Esophagus mucosa (tissue), 1 donor: ENCODE results near the gene CELF5. TPM values are rescaled to one million over a fixed set of nuclear protein-coding genes. Genes with fewer than 3 reads are reported as not detected.
"Not testable (repeated sequence)": the region's sequence is repeated elsewhere in the genome, so short reads cannot be mapped to it uniquely, and the experiment has no call there.

Experiments
- ATAC-seq: fragments of 200-7000 bp; cut with Tn5 transposase; one replicate; pipeline ENCODE4 v1.9.1; 2020
- total RNA-seq: library from RNA; stranded (reverse); gene quantifications from one replicate; pipeline ENCODE4 v1.2.4, GENCODE V29; 2023
- donor health status: DM: yes; HTN: yes; CAD: no.

The CELF5 gene
- total RNA-seq, 1 donor from 2014 or later: not detected

DNA sequence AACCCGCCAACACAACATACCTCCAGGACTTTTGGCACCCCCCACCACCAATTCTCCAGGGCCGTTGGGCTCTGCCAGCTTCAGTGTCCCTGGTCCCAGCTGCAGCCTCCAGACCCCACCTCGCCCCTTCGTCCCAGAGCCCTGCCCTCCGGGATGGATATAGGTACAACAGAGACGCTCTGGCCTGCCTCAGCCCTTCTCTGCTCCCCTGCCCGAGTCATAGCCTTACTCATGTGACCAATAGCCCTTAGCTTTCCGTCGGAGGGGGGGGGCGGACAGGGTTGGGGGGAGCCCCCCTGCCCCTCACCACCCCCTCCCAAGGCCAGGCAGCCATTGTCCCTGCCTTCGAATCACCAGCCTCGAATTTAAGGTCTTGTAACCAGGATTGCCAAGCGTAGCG is 71.1 kb downstream of the CELF5 start:
- ATAC-seq: no peak

DNA sequence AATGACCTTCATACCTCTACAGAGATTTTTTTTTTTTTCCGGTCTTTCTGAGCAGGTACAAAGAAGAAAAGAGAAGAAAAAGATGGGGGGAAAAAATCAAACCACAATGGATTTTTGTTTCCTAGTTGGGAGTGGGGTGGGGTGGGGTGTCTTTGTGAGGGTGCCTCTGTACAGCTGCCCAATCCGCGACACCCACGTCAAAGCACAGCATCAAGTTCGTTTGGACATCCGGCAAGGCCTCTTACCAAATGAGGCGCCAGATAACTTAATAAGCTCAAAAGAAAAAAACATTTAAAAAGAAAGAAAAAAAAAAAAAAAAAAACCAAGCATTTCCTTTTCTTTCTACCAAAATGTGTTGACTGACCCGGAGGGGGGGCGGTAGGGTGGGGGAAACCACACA is 71.6 kb downstream of the CELF5 start:
- ATAC-seq: no peak

DNA sequence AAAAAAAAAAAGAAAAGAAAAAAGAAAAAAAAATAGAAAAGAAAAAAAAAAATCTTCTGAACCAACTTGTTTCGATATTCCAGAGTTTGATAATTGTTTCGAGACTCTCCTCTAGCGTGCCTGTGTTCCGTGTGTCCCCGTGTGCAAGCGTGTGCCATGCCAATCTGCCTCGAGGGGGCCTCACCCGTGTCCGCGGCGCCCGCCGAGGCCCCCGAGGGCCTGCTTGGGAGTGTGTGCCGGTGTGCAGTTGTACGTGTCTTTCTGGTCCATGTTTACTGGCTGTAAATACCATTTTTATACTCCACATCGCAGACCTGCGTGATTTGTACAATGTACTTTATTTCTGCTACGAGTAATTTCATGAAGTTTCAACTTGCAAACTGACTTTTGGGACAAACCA is 72.0 kb downstream of the CELF5 start:
- no peak for ATAC-seq

DNA sequence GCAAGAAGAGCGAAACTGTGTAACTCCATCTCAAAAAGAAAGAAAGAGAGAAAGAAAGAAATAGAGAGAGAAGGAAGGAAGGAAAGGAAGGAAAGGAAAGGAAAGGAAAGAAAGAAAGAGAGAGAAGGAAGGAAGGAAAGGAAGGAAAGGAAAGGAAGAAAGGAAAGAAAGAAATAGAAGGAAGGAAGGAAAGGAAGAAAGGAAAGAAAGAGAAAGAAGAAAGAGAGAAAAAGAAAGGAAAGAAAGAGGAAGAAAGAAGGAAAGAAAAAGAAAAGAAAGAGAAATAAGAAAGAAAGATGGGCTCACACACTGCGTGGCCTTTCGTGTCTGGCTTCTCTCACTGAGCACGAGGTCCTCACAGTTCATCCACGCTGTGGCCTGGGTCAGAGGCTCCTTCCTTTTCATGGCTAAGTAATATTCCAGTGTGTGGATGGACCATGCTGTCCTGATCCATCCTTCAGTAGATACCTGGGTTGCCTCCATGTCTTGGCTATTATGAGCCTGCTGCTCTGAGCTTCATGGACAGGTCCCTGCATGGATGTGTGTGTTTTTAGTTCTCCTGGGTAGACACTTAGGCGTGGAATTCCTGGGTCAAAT is 74.5 kb downstream of the CELF5 start:
- no peak for ATAC-seq

DNA sequence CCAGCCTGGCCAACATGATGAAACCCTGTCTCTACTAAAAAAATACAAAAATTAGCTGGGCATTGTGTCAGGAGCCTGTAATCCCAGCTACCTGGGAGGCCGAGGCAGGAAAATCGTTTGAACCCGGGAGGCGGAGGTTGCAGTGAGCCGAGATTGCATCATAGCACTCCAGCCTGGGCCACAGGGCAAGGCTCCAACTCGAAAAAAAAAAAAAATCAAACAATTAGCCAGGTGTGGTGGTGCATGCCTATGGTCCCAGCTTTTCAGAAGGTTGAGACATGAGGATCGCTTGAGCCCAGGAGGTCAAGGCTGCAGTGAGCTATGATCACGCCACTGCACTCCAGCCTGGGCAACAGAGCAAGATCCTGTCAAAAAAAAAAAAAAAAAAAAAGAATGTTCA is 76.1 kb downstream of the CELF5 start:
- not testable (repeated sequence) for ATAC-seq

DNA sequence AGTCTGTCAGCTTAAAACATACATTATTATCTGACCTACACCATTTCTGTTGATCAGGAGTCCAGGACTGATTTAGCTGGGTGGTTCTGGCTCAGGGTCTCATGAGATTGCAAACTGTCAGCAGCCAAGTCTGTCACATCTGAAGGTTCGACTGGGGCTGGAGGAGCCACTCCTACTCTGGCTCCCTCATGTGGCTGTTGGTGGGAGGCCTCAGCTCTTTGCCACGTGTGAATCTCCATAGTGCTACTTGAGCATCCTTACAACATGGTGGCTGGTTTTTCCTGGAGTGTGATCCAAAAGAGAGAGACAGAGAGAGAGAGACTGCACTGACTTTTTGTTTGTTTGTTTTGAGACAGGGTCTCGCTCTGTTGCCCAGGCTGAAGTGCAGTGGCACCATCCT is 78.3 kb downstream of the CELF5 start:
- ATAC-seq: no peak

DNA sequence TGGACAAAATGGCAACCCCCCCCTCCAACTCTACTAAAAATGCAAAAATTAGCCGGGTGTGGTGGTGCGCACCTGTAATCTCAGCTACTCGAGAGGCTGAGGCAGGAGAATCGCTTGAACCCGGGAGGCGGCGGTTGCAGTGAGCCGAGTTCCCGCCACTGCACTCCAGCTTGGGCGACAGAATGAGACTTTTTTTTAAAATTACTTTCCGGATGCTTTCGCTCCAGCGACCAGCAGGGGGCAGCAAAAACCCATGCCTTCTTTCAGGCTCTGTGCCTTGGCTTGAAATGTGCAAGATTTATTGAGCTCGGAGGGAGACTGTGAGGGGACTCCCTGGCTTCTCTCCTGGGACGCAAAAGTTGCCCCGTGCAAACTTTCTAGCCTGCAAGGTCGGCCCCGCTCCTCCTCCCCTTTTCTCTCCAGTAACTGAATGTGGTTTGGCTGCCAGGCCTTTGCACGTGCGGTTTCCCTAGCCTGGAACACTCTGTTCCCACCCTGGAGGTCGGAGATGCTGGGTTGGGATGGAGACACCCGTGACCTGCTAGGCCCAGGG is 80.5 kb downstream of the CELF5 start:
- peak; percentile 52 for ATAC-seq

DNA sequence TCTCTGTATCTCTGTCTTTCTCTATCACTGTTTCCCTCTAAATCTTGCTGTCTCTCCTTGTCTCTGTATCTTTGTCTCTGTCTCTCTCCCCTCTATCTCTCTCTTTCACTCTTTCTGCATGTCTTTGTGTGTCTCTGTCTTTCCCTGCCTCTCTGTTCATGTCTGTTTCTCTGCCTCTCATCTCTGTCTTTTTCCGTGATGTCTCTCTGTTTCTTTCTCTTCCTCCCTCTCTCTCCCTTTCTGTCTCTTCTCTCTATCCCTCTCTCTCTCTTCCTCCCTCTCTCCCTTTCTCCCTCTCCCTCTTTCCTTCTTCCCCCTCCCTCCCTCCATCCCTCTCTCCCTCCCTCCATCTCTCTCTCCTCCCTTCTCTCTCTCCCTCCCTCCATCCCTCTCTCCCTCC is 85.3 kb downstream of the CELF5 start:
- ATAC-seq: no peak

DNA sequence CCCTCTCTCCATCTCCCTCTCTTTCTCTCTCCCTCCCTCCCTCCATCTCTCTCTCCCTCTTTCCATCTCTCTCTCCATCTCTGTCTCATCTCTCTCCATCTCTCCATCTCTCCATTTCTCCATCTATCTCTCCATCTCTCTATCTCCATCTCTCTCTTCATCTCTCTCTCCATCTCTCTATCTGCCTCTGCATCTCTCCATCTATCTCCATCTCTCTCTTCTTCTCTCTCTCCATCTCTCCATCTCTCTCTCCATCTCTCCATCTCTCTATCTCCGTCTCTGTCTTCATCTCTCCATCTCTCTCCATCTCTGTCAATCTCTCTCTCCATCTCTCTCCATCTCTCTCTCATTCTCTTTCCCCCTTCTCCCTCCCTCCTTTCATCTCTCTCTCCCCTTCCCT is 85.8 kb downstream of the CELF5 start:
- no peak for ATAC-seq

DNA sequence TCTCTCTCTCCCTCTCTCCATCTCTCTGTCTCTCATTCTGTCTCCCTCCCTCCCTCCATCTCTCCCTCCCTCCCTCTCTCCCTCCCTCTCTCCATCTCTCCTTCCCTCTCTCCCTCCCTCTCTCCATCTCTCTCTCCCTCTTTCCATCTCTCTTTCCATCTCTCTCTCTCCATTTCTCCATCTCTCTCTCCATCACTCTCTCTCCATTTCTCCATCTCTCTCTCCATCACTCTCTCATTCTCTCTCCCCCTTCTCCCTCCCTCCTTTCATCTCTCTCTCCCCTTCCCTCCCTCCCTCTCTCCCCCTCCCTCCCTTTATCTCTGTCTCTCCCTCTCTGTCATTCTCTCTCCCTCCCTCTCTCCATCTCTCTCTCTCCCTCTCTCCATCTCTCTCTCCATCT is 86.2 kb downstream of the CELF5 start:
- no peak for ATAC-seq

DNA sequence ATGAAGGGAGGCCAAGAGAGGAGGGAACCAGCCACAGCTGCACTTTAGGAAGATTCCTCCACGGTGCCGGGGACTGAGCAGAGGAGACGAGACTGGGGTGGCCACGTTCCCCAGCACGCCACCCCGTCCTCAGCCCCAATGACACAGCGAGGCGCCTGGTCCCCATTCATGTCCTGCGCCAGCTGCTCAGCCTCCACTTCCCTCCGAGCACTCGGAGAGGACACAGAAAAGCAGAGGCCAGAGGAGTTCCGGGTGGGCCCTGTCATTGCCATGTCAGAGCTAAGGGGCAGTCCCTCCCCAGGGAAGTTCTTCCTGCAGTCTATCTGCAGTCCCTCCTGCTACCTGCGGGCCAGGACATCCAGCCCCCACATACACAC is 88.7 kb downstream of the CELF5 start:
- no peak for ATAC-seq

DNA sequence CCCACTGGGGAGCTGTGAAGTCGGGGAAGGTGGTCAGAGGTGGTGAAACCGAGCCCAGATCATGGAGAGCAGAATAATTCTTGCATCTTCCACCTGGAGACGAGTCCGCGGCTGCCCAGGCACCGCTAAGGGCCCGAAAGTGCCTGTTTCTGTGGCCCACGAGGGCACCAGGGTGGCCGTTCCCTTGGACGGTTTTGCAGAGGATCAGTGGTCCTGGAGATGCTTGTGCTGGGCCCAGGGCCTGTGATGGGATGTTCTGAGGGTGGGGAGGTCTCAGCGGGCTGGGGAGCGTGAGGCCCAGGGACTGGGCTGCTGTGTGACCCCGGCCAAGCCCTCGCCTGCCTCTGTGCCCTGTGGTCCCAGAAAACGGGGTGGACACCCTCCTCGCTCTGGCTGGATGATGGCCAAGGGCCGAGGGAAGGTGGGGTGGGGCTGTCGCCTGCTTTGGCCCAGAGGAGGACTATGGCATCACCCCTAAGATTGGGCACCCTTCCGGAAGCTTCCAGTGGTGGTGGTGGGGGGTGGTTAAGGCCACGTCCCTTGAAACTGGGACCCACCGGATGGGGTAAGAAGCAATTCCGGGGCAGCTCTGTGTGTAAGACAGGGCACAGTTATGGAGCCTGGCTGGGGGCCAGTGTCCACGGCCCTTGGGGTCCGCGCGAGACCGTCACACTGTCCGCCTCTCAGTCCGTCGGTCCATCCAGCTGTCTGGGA is 90.7 kb downstream of the CELF5 start:
- peak; percentile 16 for ATAC-seq

DNA sequence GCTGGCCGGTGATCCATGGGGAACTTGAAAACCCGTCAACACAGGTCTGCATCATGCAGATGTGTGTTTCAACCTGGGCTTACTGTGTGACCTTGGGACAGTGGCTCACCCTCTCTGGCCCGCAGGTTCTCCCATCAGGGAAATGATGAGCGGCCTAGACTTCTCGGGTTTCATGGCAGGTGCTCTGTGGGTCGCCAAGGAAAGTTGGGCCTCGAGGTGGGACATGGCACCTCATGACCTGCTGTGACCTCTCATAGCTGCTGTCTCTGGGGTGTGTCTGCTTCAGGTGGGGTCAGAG is 91.2 kb downstream of the CELF5 start:
- ATAC-seq: no peak

DNA sequence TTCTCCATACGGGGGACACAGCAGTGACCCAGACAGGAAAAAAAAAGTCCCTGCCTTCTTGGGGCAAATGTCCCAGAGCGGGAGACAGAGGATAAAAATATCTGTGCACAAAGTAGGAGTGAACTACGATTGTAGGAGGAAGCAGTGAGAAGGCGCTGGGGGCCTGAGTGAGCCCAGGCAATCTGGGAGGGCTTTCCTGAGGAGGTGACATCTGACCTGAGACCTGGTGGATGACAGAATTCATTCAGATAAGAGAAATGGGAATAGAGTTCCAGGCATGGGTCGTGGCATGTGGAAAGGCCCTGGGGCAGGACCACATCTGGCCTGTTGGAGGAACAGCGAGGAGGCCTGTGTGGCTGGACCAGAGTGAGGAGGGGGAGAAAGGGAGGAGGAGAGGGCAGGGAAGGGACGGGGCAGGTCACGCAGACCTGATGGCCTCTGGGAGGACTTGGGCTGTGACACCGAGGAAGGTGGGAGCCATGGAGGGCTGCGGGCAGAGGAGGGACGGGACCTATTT is 91.7 kb downstream of the CELF5 start:
- no peak for ATAC-seq

DNA sequence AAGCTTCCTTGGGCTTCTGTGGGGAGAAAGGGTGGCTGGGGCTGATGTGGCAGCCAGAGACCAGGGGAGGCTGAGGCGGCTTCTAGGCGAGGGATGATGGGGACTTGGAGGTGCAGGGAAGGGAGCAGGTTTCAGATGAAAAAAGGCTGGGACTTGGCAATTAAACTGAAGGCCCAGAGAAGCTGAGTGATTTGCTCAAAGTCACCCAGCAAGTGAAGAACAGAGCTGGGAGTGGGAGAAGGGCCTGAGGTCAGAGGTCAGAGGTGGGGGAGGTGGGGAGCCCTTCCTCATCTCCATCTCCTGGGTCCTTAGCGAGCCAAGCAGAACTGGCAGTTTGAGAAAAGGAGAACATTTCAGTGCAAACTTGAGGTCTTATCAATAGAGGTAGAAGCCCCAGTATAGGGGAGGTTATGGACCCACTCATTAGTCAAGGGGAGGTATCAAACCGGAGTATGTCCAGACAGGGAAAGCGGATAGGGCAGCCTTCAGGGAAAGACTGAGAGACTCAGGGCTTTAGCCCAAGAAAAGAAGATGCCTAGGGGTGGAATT is 92.3 kb downstream of the CELF5 start:
- ATAC-seq: no peak

DNA sequence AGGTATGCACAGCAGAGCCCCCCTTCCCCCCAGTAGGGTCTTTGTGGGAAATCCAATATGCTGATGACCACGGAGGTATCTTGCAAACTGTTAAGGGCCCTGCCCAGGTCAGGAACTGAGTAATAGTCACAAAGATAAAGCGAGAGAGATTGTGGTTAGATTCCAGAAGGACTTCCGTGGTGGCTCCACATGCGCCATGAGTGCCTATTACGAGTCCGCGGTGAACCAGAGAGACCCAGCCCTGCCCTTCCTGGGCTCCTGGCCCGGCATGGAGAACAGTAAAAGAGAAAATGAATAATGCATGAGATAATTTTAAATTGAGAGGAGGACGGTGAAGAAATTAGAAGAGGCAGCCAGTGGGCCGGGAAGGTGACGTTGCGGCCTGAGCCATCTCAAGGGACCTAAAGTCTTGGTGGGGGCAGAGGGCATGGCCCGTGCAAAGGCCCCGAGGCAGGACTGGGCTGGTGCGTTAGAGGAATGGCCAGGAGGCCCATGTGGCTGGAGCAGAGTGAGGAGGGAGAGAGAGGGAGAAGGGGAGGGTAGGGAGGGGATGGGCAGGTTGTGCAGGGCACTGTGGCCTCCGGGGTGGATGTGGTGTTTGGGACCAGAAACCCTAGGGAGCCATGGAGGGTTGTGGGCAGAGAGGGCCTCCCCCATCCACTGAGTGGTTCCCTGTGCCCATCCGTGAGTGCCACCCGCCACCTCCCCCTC is 95.3 kb downstream of the CELF5 start:
- ATAC-seq: no peak

DNA sequence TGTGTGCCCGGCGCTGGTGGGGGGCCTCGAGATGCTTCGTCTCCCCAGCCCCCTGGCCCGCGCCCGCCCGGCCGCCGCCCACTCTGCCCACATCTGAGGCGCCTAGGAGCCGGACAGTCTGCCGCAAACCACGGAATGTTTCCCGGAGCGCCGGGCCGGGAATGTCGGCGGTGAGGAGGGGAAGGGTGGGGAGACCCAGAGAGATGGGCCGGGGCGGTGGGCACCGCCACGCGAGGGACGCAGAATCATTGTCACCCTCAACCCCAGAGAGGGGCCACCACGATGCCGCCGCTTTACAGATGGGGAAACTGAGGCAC is 95.9 kb downstream of the CELF5 start:
- ATAC-seq: no peak

DNA sequence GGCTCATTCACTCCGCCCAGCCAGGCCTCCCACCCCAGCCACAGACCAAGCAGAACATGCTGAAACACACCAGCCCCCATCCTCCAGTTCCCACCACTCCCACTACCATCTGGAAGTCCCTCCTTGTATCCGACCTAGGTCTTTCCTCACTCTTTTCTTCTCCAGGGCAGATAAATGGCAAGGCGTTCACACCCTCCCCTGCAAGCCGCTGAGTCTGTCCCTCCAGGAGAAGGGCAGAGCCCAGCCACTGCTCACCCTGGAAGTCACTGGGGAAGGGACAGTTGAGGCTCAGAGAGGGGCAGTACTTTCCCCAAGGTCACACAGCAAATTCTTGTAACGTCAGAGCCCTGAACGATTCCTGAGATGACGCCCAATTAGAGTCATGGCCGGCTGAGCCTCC is 96.4 kb downstream of the CELF5 start:
- no peak for ATAC-seq

DNA sequence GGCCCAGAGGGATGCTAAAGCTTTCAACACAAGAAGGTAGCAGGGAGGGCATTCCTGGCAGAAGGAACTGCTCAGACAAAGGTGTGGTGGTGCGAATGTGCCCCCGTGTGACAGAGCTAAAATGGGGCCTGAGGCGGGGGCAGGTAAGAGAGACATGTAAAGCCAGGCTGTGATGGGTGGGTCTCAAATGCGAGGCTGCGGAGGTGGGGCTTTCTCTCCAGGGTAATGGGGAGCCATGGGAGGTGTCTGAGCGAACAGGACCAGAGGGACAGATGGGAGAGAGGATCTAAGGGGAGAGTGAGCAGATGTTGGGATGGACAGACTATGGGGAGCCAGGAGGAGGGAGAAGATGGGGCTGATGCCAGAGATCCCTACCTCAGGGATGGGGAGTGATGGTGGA is 97.2 kb downstream of the CELF5 start:
- ATAC-seq: no peak

DNA sequence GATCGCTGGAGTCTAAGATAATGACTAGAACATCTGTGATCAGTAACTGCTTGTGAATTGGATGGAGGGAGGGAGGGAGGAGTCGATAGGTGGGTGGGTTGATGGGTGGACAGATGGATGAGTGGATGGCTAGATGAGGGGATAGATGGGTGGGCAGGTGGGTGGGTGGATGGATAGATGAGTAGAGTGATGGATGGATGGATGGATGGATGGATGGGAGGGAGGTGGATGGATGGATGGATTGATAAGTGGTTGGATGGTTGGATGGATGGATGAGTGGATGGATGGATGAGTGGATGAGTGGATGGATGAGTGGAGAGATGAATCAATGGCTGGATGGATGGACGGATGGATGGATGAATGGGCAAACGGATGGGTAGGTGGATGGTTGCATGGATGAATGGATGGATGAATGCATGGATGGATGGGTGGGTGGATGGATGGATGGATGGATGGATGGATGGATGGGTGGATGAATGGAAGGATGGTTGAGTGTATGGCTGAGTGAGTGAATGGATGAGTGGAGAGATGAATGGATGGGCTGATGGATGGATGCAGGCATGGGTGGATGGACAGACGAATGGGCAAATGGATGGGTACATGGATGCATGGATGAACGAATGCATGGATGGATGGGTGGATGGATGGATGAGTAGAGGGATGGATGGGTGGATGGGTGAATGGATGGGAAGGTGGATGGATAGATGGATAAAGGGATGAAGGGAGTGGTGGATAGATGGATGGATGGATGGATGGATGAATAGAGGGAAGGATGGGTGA is 97.9 kb downstream of the CELF5 start:
- ATAC-seq: no peak

DNA sequence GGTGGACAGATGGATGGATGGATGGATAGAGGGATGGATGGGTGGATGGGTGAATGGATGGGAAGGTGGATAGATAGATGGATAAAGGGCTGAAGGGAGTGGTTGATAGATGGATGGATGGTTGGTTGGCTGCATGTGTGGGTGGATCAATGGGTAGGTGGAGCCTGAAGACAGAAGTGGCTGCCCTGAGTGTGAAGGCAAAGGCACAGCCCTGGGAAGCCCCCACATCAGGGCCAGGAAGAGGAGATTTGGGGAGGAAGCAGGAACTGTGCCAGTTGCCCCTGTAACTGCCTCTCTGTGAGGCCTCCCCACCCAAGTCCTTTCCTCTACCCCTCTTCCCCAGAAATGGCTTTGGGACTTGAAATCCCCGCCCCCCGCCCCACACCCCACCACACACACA is 98.6 kb downstream of the CELF5 start:
- ATAC-seq: no peak

DNA sequence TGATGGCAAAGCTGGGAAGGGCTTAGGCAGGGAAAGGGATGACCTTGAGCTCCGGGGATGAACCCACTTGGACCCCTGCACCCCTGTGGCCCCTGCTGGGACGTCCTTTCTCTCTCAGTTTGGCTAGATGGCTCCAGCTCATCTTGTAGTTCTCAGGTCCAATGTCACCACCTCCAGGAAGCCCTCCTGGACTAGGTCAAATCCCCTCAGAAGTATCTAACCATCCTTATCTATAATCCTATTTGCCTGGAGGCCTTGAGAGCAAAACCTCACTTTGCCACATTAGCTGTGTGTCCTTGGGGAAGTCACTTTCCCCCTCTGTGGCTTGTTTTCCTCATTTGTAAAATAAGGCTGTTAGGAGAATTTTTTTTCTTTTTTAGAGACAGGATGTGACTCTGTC is 99.2 kb downstream of the CELF5 start:
- no peak for ATAC-seq

DNA sequence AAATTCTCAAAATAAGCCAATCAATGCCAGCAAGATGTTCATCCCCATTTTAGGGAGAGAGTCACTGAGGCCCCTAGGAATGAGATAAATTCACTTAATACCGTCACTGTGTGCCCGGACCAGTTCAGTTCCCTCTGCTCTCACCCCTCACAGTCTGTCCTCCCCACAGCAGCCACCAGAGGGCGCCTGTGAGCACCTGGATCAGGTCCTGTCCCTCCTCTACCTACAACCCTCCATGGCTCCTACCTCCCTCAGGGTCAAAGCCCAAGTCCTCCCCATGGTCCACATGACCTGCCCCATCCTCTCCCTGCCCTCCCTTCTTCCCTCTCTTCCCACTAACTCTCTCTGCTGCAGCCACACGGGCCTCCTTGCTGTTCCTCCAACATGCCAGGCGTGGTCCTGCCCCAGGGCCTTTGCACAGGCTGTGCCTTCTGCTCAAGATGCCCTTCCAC is 100.0 kb downstream of the CELF5 start:
- peak; percentile 54 for ATAC-seq
